HepG2 (cell line): ENCODE measurements around the gene QPCT. TPM values are rescaled to one million over a fixed set of nuclear protein-coding genes. Genes with fewer than 3 reads are reported as not detected.

Source experiments
- ATAC-seq: fragments of 200-7000 bp; cut with Tn5 transposase; 3 replicates; pipeline ENCODE4 v1.9.1; 2020; ENCODE audit warnings: mild to moderate bottlenecking, moderate library complexity
- BruUV-seq: library from RNA; stranded (reverse); fragments of 400-500 nt; replicated peaks from 2 replicates; lab custom pipeline; 2021; lab: Mats Ljungman, UMichigan
- CTCF ChIA-PET: fragments of 300-600 bp; formaldehyde crosslinking; extraction: SDS; loops from one replicate; lab custom pipeline; 2021; ENCODE audit warnings: low total read pairs, inconsistent platforms, low intra/inter-chr PET ratio; lab: Yijun Ruan, JAX
- POLR2A ChIA-PET: fragments of 350-600 bp; sonication (Branson Sonifier 250); formaldehyde crosslinking; loops from one replicate; lab custom pipeline; 2020; ENCODE audit warnings: antibody characterized with exemption, inconsistent platforms; lab: Yijun Ruan, JAX
- DNase-seq: peaks from one replicate; pipeline ENCODE4 v3.0.0-alpha.2; 2015; ENCODE audit warnings: low spot score
- FAIRE-seq: peaks from 3 replicates; lab custom pipeline; 2011; peaks lifted over from hg19 to GRCh38; lab: Jason Lieb, UNC
- H2AFZ ChIP-seq: one replicate; pipeline ENCODE4 v1.6.1; 2011; ENCODE audit warnings: low read length, inconsistent platforms
- H3K27ac ChIP-seq: fragments of 300-600 bp; 3 replicates; pipeline ENCODE4 v1.8.0; 2011; ENCODE audit warnings: mixed run types, mild to moderate bottlenecking, mixed read lengths, low read length, inconsistent platforms; ENCODE audit not compliant: insufficient read depth; ENCODE audit errors: extremely low read length
- H3K27me3 ChIP-seq, 2 experiments: fragments of 200-600 bp in 1 of 2; 2 replicates in 1 of 2; 3 replicates in 1 of 2; pipeline versions ENCODE4 v1.6.0 to v1.8.0; 2011; ENCODE audit warnings: low read length in 2 of 2, mild to moderate bottlenecking in 2 of 2, moderate library complexity in 2 of 2, inconsistent platforms in 1 of 2; ENCODE audit not compliant: insufficient read depth in 2 of 2, control insufficient read depth in 1 of 2
- H3K36me3 ChIP-seq, 2 experiments: fragments of 200-600 bp in 1 of 2; replicated peaks in 1 of 2; 2 replicates in 1 of 2; 3 replicates in 1 of 2; pipeline versions ENCODE4 v1.5.1 to v1.8.0; 2011; ENCODE audit warnings: low read length in 2 of 2, inconsistent platforms in 1 of 2; ENCODE audit not compliant: insufficient read depth in 2 of 2, control insufficient read depth in 1 of 2
- H3K4me1 ChIP-seq: 2 replicates; pipeline ENCODE4 v1.5.1; 2012; ENCODE audit warnings: low read length, inconsistent platforms; ENCODE audit not compliant: insufficient read depth
- H3K4me2 ChIP-seq: 2 replicates; pipeline ENCODE4 v1.6.0; 2011; ENCODE audit warnings: low read depth, low read length, inconsistent platforms
- H3K4me3 ChIP-seq, 3 experiments: fragments of 200-600 bp in 1 of 3; sonication (generic), shearing (Covaris generic) in 1 of 3; replicated peaks in 1 of 3; 2 replicates each; pipeline ENCODE4 v1.5.1; 2011 to 2016; ENCODE audit warnings: low read length in 3 of 3, inconsistent platforms in 2 of 3, low read depth in 2 of 3, mild to moderate bottlenecking in 2 of 3, control low read depth in 1 of 3, mixed read lengths in 1 of 3; ENCODE audit not compliant: insufficient read depth in 1 of 3
- H3K79me2 ChIP-seq: one replicate; pipeline ENCODE4 v1.6.1; 2011; ENCODE audit warnings: low read length, inconsistent platforms; ENCODE audit not compliant: insufficient read depth
- H3K9ac ChIP-seq: 2 replicates; pipeline ENCODE4 v1.6.0; 2011; ENCODE audit warnings: mild to moderate bottlenecking, low read depth, low read length, inconsistent platforms; ENCODE audit not compliant: insufficient read depth
- H3K9me3 ChIP-seq: 2 replicates; pipeline ENCODE4 v1.5.1; 2012; ENCODE audit warnings: mild to moderate bottlenecking, low read length
- H4K20me1 ChIP-seq: 2 replicates; pipeline ENCODE4 v1.6.0; 2011; ENCODE audit warnings: inconsistent platforms, mild to moderate bottlenecking, low read length, moderate library complexity; ENCODE audit not compliant: insufficient read depth
- EED ChIP-seq: sonication (generic); formaldehyde crosslinking; IDR thresholded peaks from 2 replicates; pipeline ENCODE4 v1.5.0; 2020; ENCODE audit warnings: mild to moderate bottlenecking, missing genetic modification reagents
- HNF4A ChIP-seq: sonication (generic); formaldehyde crosslinking; IDR thresholded peaks from 2 replicates; pipeline ENCODE4 v1.4.0; 2020; ENCODE audit warnings: missing genetic modification reagents
- JDP2 ChIP-seq: sonication (generic); formaldehyde crosslinking; IDR thresholded peaks from 2 replicates; pipeline ENCODE4 v1.8.1; 2022; ENCODE audit warnings: missing genetic modification reagents, borderline replicate concordance
- MED8 ChIP-seq: sonication (generic); formaldehyde crosslinking; IDR thresholded peaks from 2 replicates; pipeline ENCODE4 v1.8.1; 2023; ENCODE audit warnings: mild to moderate bottlenecking, missing genetic modification reagents; ENCODE audit not compliant: insufficient replicate concordance
- PTBP1 ChIP-seq: fragments of 200-400 bp; formaldehyde crosslinking; IDR thresholded peaks from 2 replicates; pipeline ENCODE4 v1.6.1; 2018; ENCODE audit warnings: low read length, low read depth; ENCODE audit not compliant: poor library complexity, severe bottlenecking
- REXO4 ChIP-seq: sonication (generic); formaldehyde crosslinking; IDR thresholded peaks from 2 replicates; pipeline ENCODE4 v1.8.0; 2022; ENCODE audit warnings: missing genetic modification reagents, mild to moderate bottlenecking, borderline replicate concordance
- TMF1 ChIP-seq: sonication (generic); formaldehyde crosslinking; IDR thresholded peaks from 2 replicates; pipeline ENCODE4 v1.8.1; 2022; ENCODE audit warnings: low read depth, missing genetic modification reagents
- ZBTB42 ChIP-seq: sonication (generic); formaldehyde crosslinking; IDR thresholded peaks from 2 replicates; pipeline ENCODE4 v1.5.0; 2020; ENCODE audit warnings: mild to moderate bottlenecking, missing genetic modification reagents
- ZNF230 ChIP-seq: sonication (generic); formaldehyde crosslinking; IDR thresholded peaks from 2 replicates; pipeline ENCODE4 v1.4.0; 2020; ENCODE audit warnings: mild to moderate bottlenecking, missing genetic modification reagents
- ZNF382 ChIP-seq: sonication (generic); formaldehyde crosslinking; IDR thresholded peaks from 2 replicates; pipeline ENCODE4 v1.5.0; 2020; ENCODE audit warnings: missing genetic modification reagents, mild to moderate bottlenecking, borderline replicate concordance
- ZNF430 ChIP-seq: sonication (generic); formaldehyde crosslinking; IDR thresholded peaks from 2 replicates; pipeline ENCODE4 v1.9.0; 2021; ENCODE audit warnings: mild to moderate bottlenecking, missing genetic modification reagents
- ZNF577 ChIP-seq: sonication (generic); formaldehyde crosslinking; IDR thresholded peaks from 2 replicates; pipeline ENCODE4 v1.4.0; 2020; ENCODE audit warnings: mild to moderate bottlenecking, low read depth, missing genetic modification reagents, borderline replicate concordance
- ZNF720 ChIP-seq: sonication (generic); formaldehyde crosslinking; IDR thresholded peaks from 2 replicates; pipeline ENCODE4 v1.4.0; 2020; ENCODE audit warnings: missing genetic modification reagents
- ZNF83 ChIP-seq: sonication (generic); formaldehyde crosslinking; IDR thresholded peaks from 2 replicates; pipeline ENCODE4 v1.4.0; 2020; ENCODE audit warnings: missing genetic modification reagents, mild to moderate bottlenecking, borderline replicate concordance
- WGBS: methylation state at CpG from one replicate; pipeline ENCODE4 v1.1.6; 2017; ENCODE audit warnings: low lambda C conversion rate; 5-methylcytosine and 5-hydroxymethylcytosine counted together
- in situ Hi-C: cut with HindIII; loops from 2 replicates; pipeline ENCODE4 v1.10.0; 2017; ENCODE audit warnings: low pct_unique_long_range_greater_than_20kb; ENCODE audit not compliant: extremely low pct_ligation_motif_present
- intact Hi-C: fragments of 100-400 bp; cut with micrococcal nuclease; formaldehyde crosslinking; loops from one replicate; pipeline ENCODE4 v1.10.0; 2022; ENCODE audit not compliant: unreplicated experiment
- polyA plus RNA-seq, 8 experiments: library from polyadenylated mRNA; depleted of rRNA in 3 of 8; stranded (reverse) in 7 of 8; unstranded in 1 of 8; fragments of >200 nt; fragmentation: Illumina TruSeq in 4 of 8; extraction: Trizol in 4 of 8; gene quantifications; 2 replicates each; pipeline versions ENCODE4 v1.2.1 to v1.2.3, GENCODE V29; 2011 to 2016; ENCODE audit warnings: low read depth in 4 of 8, missing spikeins in 1 of 8, mixed read lengths in 1 of 8; ENCODE audit not compliant: insufficient read depth in 1 of 8
- total RNA-seq, 5 experiments: library from RNA; depleted of rRNA; stranded (reverse); fragments of >200 nt; fragmentation: Illumina TruSeq; extraction: Trizol; gene quantifications; 2 replicates each; pipeline ENCODE4 v1.2.3, GENCODE V29; 2016; ENCODE audit warnings: low read depth in 1 of 5
- TF ChIP-seq, protein P1 (sequence below): sonication (generic); formaldehyde crosslinking; IDR thresholded peaks from 2 replicates; pipeline ENCODE4 v1.5.1; 2020; ENCODE audit warnings: missing genetic modification reagents, mild to moderate bottlenecking, borderline replicate concordance

Gene QPCT
- total and polyA plus RNA-seq, 2 of the 13 experiments (the other 11 are each of a cell fraction or from before 2014, with no cell fraction given), result 0.77 to 1.2 TPM

DNA sequence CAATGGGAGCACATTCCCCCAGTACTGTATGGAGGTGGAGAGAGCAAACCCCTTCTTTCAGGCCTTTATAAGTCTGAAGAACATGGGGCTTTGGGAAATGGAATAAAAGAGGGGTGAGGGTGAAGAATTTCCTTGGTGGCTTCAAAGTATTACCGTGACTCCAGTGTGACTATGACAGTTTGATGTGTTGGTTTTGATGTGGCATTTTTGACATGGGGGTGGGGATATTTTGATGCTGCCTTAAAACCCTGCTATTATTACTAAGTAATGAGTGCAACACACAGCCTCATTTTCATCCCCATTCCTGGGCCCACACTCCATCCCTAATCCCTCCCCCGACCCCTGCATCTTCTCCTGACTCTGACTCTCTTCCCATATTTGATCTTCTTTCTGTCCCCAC lies 23.6 kb downstream of the QPCT start (continued):
- no peak for TF ChIP-seq HNF4A
- TF ChIP-seq ZBTB42 (CRISPR knock-in tag), result no peak
- TF ChIP-seq TMF1 (CRISPR knock-in tag), result no peak
- TF ChIP-seq REXO4 (CRISPR knock-in tag), result no peak
- no peak for TF ChIP-seq MED8 (CRISPR knock-in tag)
- TF ChIP-seq ZNF83 (CRISPR knock-in tag), result no peak

DNA sequence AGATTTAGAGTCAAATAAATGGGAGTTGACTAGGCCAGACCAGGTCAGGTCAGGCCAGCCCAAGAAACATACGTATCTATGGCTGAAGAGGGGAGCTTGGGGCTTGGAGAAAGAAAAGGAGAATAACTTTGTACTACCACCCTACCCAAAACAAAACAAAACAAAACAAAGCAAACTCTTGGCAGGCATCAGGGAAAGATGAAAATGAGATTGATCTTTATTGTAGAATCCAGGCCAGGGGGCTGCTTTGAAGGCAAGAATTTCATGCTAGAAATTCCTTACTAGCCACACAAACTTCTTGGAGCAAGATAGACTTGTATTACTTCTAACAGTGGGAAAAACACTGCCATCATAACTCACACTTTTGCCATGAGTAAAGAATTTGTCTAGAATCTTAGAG lies 26.2 kb downstream of the QPCT start:
- no peak overlapping the region for H3K9ac ChIP-seq
- ATAC-seq (no peak), FAIRE-seq (no peak), DNase-seq (no peak)
- no peaks in the 10 kb centered on the region for H4K20me1 ChIP-seq
- no peak overlapping the region for H2AFZ ChIP-seq
- H3K9me3 ChIP-seq, result no peaks in the 10 kb centered on the region
- H3K79me2 ChIP-seq, result no peaks in the 10 kb centered on the region
- no peak overlapping the region for H3K27ac ChIP-seq
- H3K4me2 ChIP-seq, result no peak overlapping the region
- no peaks in the 10 kb centered on the region for H3K36me3 ChIP-seq
- ChIA-PET POLR2A (no interaction called here), CTCF (no interaction called here)
- H3K27me3 ChIP-seq, result no peaks in the 10 kb centered on the region; a peak in 3 of 5 replicates
- 47% methylated on average over 1 of the region's 1 CpG for WGBS
- H3K4me3 ChIP-seq, result no peak overlapping the region
- no TSS peak for BruUV-seq
- intact Hi-C loops, result no loop called here
- no peaks in the 10 kb centered on the region for H3K4me1 ChIP-seq
- in situ Hi-C loops, result no loop called here
- TF ChIP-seq ZNF382 (CRISPR knock-in tag) (no peak), EED (CRISPR knock-in tag) (no peak), ZNF720 (CRISPR knock-in tag) (no peak), PTBP1 (no peak), ZNF430 (CRISPR knock-in tag) (no peak), ZNF230 (CRISPR knock-in tag) (no peak), ZNF577 (CRISPR knock-in tag) (no peak), JDP2 (CRISPR knock-in tag) (no peak)
- TF ChIP-seq, protein P1, sequence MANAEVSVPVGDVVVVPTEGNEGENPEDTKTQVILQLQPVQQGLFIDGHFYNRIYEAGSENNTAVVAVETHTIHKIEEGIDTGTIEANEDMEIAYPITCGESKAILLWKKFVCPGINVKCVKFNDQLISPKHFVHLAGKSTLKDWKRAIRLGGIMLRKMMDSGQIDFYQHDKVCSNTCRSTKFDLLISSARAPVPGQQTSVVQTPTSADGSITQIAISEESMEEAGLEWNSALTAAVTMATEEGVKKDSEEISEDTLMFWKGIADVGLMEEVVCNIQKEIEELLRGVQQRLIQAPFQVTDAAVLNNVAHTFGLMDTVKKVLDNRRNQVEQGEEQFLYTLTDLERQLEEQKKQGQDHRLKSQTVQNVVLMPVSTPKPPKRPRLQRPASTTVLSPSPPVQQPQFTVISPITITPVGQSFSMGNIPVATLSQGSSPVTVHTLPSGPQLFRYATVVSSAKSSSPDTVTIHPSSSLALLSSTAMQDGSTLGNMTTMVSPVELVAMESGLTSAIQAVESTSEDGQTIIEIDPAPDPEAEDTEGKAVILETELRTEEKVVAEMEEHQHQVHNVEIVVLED, result no peak
